NOMO-1 (cell line): Measurements from ENCODE around the gene TIFAB.
A peak's percentile ranks its signal among the peaks of the same experiment; 100 is the strongest.

ENCODE experiments used
- DNase-seq, 2 experiments: peaks; one replicate each; lab custom pipeline; 2025; ENCODE audit not compliant: unreplicated experiment in 2 of 2; lab: John Stamatoyannopoulos, UW

Gene TIFAB

DNA sequence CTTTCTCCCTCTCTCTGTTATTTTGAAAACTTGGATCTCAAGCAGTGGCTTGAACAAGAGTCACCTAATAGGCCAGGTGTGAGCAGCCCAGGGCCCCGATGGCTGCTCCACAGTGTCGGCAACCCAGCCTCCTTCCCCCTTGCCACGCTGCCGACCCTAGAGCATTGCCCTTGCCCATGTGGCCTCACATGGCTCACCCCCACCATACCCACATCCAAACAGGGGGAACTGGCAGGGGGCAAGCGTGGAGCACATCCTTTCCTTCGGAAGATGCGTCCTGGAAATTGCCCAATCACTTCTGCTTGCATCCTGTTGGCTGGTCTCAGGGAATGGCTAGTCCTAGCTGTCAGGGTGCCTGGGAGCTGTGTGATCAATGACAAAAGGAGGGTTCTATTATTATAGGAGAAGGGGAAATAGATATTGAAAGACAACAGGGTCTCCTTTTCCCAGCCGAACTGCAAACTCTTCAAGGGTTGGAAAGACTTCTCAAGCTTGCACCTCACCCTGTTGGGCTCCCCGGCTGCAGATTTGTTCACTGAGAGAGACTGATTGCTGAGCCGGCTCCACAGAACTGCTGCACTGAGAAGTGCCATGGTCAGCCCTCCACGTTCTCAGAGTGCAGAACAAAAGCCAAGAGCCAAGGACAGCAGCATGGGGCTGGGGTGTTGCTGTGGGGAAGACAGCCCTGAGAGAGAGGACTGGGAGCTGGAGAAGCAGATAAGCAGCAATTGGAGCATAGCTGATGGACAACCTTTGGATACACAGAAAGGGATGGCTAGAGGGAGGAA, 8.3 kb upstream of the TIFAB start:
- DNase-seq, result no peak

DNA sequence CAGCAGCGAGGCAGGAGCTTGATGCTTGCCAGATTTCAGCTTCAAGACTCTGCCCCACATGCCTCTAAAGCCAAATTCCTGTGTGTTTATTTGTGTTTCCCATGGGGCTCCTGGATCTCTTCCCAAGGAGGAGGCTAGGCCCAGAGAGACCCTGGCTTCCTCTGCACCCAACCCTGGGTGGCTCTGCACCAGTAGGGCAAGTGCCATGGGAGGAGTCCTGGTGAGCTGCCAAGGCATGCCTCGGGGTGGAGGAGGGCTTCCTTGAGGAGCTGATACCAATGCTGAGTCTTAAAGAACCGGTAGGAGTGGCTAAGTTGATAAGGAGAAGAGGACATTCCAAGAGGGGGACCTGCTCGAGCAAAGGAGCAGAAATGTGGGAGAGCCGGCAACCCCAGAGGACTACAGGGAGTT, 6.8 kb upstream of the TIFAB start:
- DNase-seq, result no peak

DNA sequence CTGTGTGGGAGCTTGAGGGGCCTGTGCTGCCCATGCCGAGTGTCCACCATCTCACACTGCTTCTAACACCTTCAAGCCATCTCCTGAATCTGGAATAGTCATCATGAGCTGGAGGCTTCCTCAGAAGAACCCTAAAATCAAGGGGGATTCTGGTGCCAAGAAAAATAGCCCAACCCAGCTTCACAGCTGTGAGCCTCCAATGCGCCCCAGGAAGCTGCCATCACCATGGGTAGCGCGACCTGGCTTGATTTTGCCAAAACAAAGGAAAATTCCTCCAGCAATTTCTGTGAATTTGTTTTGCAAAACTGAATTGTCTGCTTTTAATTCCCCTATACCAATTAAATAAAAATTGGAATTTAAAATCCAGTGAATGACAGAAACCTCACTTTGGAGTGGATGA, 6.2 kb upstream of the TIFAB start:
- no peak for DNase-seq

DNA sequence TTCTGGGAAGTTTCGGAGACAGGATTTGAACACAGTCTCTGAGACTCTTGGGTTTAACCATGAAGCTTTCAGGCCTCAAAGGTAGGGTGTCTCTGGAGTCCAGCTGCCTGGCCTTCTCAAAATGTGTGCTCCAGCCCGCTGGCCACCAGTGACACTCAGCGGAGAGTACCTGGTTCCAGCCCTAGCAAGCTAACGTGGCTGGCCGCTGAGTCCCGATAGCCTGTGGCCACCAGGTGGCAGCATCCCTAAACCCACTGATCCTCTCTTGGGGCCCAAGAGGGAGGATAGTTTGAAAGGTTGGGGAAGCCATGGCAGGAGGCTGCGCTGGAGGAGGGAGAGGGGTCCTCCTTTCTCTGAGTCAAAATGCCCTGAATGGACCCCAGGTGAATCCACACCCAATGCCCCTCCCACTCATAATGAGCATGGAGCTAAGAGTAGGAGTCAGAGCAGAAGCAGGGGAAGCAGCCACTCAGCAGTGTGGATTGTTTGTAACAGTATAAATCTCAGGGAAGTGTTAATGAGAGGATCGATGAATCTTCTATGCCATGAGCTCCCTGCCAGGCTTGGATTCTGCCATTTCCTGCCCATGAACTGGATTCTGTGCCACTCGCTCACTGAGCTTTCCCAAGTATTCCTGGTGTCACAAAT, 5.4 kb upstream of the TIFAB start:
- peak; percentile 63 to 66 for DNase-seq

DNA sequence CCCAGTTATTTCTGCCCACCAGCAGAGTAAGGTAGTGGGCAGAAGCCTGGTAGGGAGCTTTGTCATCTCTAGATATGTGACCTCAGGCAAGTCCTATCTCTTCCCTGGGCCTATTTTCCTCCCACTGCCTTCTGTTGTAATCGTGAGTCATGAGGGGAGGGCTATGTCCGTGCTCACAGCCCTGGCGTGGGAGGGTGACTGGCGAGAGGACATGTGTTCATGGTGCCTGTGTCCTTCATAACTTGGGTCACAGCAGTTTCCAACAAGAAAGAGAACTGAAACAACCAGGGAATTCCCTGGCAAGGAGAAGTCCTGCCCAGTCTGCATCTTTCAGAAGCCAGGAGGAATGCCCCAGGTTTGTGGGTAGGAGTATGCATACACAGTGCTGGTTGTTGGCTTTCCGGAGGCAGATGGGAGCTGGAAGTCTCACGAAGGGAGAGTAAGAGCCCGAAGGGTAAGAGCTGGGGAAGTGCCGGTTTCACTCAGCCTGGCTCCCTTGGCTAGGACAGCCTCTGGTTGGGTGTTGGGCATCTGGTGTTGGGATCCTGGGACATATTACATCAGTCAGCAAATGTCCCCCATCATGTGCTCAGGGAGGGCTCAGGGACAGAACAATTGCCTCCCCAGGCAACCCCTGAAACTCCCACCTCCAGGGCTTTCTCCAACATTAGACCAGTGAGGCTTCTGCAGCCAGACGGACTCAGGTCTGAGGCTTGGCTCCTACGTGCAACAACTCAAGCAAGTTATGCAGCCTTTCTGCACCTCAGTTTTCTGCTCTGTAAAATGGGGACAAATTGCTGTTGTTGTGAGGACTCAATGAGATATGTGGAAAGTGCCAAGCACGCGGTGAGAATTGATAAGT, 4.3 kb upstream of the TIFAB start:
- peak; percentile 69 to 81 for DNase-seq

DNA sequence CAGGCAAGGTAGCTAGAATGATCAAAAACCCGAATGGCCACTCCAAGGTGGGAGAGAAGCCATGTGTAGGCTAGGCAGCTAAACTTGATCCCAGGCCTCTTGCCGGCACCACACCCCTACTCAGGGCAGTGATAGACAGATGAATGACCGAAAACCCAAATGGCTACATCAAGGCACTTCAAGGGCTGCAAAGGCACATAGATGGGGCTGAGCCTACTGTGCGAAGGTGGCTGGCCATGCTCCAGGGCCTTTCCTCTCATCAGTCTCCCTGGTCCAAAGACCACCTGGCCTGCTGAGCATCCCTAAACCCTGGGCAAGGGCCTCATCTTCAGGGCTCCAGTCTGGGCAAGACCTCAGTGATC, 3.7 kb upstream of the TIFAB start:
- no peak for DNase-seq

DNA sequence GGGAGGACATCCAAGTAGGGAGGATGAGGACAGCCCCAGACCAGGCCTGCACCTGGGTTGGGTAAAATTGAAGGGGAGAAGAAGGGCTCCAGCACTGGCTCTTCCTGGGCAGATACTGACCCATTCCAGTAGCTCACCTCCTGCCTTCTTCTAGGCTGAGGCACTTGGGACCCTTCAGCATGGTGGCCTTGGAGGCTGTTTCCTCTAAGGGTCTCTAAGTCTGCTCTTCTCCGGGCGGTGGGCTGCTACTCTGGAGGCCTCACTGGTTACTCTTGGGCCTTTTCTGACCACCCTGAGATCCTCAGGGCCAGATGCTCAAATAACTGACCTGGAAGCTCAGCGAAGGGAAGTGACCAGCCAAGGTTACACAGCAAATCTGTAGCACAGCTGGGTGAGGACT, 2.8 kb upstream of the TIFAB start:
- DNase-seq, result no peak

DNA sequence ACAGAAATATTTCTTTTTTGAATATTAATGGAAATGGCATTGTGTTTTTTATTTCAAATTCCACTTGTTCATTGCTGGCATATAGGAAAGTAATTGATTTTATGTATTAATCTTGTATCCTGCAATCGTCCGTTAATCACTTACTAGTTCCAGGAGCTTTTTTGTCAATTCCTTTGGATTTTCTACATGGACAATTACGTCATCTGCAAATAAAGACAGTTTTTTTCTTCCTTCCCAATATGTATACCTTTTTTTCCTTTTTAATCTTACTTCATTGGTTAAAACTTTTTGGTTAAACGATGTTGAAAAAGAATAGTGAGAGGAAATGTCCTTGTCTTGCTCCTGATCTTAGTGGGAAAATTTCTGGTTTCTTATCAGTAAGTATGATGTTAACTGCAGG, 1.5 kb upstream of the TIFAB start:
- no peak for DNase-seq

DNA sequence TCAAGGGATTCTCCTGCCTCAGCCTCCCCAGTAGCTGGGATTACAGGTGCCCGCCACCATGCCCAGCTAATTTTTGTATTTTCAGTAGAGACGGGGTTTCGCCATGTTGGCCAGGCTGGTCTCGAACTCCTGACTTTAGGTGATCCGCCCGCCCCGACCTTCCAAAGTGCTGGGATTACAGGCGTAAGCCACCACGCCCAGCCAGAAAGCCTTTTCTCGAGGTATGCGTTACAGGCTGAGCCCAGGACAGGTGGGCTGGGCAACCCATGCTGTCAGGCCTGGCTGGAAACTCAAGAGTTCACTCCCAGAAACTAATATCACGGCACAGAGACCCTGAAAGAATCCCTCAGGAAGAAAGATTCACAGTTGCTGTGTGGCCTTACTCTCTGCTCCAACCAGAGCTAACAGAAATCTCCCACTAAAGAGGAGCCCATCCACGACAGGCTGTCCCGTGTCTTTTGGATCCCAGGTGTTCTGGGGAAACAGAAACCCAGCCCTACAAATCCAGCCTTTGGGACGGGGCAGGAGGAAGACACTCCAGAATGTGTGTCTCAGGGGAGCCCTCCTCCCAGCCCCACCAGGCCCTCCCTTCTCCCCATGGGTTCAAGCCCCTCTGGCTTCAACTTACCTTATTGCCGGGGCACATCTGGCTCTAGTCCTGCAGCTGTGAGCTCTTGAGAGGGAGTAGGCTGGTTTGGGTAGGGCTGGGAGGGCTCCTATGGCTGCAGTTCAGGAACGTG, 400 bp downstream of the TIFAB start:
- no peak for DNase-seq

DNA sequence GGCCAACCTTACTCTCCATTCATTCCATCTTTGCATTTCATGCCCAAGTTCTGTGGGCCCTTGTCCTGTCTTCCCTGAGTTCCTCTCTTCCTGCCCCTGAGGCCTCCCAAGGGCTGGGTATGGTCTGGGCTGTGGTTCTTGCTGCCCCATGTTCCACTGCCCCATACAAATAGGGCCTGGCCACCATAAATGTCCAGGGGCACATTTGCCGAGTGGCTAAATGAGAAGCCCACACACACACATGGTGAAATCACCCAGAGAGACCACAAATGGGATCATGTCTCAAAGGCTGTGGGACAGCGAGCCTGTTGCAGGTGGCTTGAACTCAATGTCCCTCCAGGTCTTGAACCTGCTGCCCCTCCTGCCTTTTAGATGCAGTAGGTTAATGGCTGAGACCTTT, 1.2 kb downstream of the TIFAB start:
- DNase-seq, result no peak

DNA sequence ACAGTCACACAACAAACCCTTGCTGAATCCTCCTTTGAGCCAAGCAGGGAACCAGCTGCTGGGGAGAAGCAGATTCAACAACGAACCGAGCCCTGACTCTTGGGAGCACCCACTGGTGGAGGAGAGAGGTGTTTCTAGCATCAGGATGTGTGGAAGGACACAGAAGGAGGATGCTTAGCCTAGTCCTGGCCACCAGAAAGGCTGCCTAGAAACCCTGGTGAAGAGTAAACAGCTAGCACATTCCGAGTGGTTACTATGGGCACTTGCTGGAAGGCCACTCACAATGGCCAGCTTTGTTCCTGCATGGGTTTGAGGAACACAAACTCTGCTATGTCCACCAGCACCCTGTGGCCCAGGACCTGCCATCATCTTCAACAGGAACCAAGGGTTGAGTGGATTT, 1.8 kb downstream of the TIFAB start:
- no peak for DNase-seq

DNA sequence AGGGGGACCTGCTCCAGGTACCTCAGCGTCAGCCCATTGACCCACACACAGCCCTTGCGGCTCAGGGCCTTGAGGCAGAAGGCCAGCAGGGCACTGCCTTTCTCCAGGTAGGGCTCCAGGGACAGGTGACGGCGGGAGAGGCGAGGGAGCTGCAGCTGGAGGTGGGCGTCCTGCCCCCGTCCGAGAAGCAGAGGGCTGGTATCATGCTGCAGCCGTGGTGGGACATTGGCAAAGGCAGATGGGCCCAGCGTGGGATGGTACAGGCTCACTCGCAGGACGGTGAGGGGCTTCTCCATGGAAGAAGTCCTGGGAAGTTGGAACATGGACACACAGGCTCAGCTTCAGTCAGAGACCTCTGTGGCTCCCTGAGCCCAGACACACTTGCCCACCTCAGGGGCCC, 2.5 kb downstream of the TIFAB start:
- no peak for DNase-seq

DNA sequence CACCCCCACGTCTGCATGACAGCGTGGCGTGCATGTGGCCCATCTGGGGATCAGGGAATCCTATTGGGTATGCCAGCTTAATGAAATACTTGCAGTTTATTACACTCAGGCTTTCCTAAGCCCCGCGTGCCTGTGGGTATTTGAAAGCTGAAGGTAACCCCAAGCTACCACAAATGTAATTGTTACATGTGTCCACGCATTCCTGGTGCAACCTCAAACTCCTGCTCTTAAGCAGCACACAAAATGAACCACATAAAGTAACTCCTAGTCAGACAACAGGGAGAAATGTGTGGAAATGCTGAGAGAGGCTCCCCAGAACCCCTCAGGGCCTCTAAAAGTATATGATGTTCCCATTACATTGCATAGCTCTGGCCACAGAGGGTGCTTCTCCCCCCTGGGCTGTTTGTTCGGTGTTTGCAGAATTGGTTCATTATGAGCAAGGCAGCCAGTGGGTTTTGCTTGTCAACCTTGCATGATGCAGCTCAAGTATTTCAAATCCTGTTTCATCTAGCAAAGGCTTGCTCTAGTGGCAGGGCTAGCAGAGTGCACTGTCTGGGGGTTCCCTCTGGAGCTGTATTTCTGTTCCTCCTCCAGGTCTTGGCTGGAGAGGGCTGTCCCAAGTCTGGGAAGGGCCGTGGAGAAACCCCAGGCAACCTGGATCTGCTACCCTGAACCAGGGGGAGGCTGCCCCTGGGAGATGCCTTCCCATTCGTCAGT, 3.2 kb downstream of the TIFAB start:
- no peak for DNase-seq

DNA sequence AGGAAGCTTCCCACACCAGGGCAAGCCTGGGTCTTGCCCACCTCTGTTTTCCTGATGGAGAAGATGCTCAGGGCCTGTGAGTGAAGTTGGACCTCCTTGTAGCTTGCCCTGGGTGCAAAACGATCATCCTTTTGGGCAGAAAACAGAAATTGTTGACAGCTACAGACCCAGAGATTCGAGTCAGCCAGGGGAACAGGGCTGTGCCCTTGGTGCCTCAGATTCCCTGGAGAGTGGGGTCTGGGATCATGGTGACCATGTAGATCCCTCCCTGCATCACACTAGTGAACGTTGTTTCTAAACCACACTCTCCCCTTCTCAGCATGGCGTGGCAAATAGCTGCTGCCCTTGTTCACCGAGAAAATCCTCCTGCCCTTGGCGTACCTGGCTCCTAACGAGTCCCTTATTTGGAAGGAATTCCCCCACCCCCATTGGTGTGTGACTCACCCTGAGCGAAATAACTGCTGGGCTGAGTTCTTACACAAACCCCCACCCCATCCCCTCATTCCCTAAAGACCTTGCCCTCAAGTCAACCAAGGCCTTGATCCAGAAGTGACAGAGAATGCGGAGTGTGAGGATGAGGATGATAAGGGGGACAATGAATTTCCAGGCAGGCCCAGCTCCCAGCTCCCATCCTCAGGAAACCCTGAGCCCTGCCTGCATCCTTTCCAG, 3.9 kb downstream of the TIFAB start:
- no peak for DNase-seq

DNA sequence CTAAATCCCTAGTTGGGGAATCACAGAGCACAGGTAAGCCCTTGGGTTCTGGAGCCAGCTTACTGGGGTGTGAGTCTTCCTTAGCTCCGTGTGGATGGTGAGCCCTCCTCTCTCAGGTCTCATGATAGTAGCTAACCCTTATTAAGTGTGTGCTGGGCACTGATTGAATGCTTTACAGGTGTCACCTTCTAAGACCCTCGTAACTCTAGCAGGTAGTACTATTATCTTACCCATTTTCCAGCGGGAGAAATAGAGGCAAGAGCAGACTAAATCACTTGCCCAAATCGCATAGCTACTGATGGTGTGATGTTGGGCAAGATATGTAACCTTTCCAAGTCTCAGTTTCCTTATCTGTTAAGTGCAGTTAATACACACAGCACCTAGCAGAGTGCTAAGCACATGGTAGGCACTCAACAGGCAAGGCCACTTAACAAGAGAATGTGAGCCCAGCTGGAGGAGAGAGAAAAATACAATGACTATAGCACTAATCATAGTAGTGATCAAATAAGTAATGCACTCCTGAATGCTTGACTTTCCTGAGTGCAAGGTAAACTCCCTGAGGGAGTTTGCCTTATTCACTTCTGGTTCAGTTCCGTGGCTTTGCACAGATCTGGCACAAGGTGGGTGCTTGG, 4.7 kb downstream of the TIFAB start, which contains the start of gene DCANP1:
DCANP1 (minus strand) TSS at position 51 of the 632 bp plus-strand sequence. CDS start 240 bp downstream, outside the sequence.
- no peak for DNase-seq

DNA sequence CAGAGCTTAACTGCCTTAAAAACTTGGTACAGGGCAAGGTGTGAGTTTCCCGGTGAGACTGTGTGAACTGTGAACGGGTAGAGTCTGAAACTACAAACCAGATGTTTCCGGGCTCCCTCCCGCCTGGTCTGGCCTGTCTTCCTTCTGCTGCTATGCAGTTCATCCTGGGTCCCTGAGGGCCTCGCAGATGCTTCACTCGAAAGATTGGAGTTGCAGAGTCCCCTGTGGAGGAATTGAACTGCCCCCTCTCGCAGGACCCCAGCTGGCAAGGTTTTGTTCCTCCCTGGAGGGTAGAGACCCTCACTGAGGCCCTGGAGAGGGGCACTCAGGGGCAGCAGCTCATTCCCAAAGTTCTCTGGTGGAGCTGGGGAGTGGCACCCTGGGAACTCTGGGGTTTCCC, 5.5 kb downstream of the TIFAB start:
- no peak for DNase-seq

DNA sequence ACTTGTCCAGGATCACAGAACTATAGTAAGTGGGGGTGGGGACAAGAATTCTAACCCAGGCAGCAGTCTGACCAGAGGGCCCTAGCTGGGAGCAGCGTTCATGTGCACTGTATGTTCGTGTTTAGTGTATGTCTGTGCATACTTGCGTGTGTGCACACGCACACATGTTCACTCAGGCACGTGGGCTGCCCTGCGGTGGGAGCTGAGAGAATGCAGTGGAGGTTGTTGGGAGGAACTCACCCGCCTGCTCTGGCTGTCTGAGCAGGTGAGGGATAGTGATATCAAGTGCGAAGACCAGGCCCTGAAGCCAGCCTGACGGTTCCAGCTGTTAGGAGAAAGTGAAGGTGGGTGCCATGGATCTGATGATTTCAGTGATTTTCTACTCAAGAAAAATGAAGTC, 5.9 kb downstream of the TIFAB start:
- DNase-seq, result no peak

DNA sequence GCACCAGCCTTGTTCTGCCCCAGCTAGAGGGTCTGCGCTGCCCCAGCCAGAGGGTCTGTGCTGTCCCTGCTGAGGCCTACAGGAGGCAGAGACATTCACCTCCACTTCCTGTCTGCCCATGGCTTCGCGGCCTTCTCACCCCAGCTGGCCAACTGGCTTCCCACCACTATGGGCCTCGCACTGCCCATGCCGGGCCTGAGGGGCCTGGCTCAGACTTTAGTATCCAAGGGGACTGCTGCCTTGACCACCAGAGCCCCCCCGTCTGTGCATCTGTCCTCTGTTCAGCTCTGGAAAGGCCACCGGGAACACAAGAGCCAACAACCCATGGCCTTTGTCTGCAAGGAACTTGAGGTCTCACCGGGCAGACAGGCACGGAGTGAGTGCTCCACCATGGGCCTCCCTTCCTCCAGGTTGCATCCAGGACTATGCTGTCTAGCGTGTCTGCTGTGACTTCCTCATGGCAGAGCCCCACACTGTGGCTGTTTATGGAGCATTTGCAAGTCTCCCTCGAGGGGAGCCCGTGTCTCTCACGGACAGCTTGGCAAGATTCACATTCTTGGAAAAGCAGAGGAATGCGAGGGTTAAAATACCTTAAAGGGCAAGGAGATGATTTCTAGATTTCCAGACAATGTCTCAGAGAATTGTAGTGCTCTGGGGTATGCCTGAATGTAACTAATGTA, 6.7 kb downstream of the TIFAB start:
- DNase-seq, result no peak

DNA sequence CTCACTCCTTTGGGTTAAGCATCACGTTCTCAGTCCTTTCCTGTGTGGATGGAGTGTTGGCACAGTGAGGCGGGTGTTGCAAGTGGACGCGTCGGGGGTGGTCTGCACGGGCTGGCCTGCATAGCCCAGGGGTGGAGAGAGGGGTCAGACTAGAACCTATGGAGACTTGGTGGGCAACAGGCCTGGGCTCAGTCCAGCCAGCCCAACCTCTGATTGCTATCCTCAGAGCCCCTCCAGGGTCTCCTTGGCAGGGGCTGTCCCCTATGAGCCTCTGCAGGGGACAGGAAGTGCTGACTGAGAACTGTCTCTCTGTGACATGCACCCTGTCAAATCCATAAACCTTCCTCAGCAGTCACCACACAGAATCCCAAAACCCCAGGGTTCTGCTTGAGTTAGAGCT, 7.3 kb downstream of the TIFAB start:
- DNase-seq, result no peak
